ENCODE data around the gene CDC42EP3.

CDC42EP3 gene

GRCh38 chr2:37671009-37671815, at the start of gene CDC42EP3:
Gene CDC42EP3 (minus strand): TSS chr2:37671642. CDS start chr2:37646587, 25,055 bp downstream.
- DNase-seq (ENCODE audit: low read depth) = no peak
- peak within 1 kb of the TSS; percentile 69 for H3K4me3 ChIP-seq (ENCODE audit: low read length)
- TF ChIP-seq CTCF (conservative IDR thresholded peaks at IDR 0.05; ENCODE audit: low read length) = no peak

GRCh38 chr2:37721201-37721560, 49.7 kb upstream of the CDC42EP3 start:
- no peak overlapping the region for H3K4me3 ChIP-seq (ENCODE audit: low read length)
- DNase-seq (ENCODE audit: low read depth) = peak; percentile 86
- no peak for TF ChIP-seq CTCF (conservative IDR thresholded peaks at IDR 0.05; ENCODE audit: low read length)

- peak overlapping the region; percentile 4; the same call in 1 of the 2 replicates for H3K4me3 ChIP-seq (ENCODE audit: low read length)
- DNase-seq (ENCODE audit: low read depth) = peak; percentile 94
- TF ChIP-seq CTCF (conservative IDR thresholded peaks at IDR 0.05; ENCODE audit: low read length) = 0 out of 2 replicates have a peak, but pooled peaks have one; percentile 7
Observed at GRCh38 chr2:37720533-37721200, 49.2 kb upstream of the CDC42EP3 start.

GRCh38 chr2:37718515-37719161, 47.2 kb upstream of the CDC42EP3 start:
- no peak for DNase-seq (ENCODE audit: low read depth)
- no peak for TF ChIP-seq CTCF (conservative IDR thresholded peaks at IDR 0.05; ENCODE audit: low read length)
- no peak overlapping the region for H3K4me3 ChIP-seq (ENCODE audit: low read length)

GRCh38 chr2:37713258-37713700, 41.8 kb upstream of the CDC42EP3 start:
- peak; percentile 96 for DNase-seq (ENCODE audit: low read depth)
- no peak overlapping the region; the same call in 1 of the 2 replicates for H3K4me3 ChIP-seq (ENCODE audit: low read length)
- peak; percentile 15; the same call in 1 of the 2 replicates for TF ChIP-seq CTCF (conservative IDR thresholded peaks at IDR 0.05; ENCODE audit: low read length)

- H3K4me3 ChIP-seq (ENCODE audit: low read length) = no peak overlapping the region
- TF ChIP-seq CTCF (conservative IDR thresholded peaks at IDR 0.05; ENCODE audit: low read length) = no peak
- peak; percentile 87 for DNase-seq (ENCODE audit: low read depth)
Observed at GRCh38 chr2:37711831-37712230, 40.4 kb upstream of the CDC42EP3 start.
